Measurements from ENCODE around the gene TAF1D. TPM values are rescaled to one million over a fixed set of nuclear protein-coding genes. Genes with fewer than 3 reads are reported as not detected.

Gene TAF1D
- total and polyA plus RNA-seq, 10 of the 15 experiments (the other 5 are each of a cell fraction or from before 2014, with no cell fraction given), result 101 to 314 (median 199) TPM

GRCh38 chr11:93761910-93762309 is 20.6 kb upstream of the TAF1D start:
- H3K4me2 ChIP-seq (ENCODE audit: control insufficient read depth, insufficient read depth), result no peak overlapping the region
- DNase-seq (ENCODE audit: low read depth, low spot score) (no peak), FAIRE-seq (no peak), ATAC-seq (no peak)
- H2AFZ ChIP-seq (ENCODE audit: control insufficient read depth, low read depth, low read length), result no peak overlapping the region
- H3K27me3 ChIP-seq (replicated peaks in 1 of 2; ENCODE audit: control insufficient read depth in 2 of 2, insufficient read depth in 2 of 2, low read length in 1 of 2), result no peaks in the 10 kb centered on the region
- H3K4me1 ChIP-seq (ENCODE audit: control insufficient read depth, insufficient read depth, low read length), result no peaks in the 10 kb centered on the region
- no peaks in the 10 kb centered on the region for H3K79me2 ChIP-seq (ENCODE audit: control insufficient read depth, insufficient read depth, low read length)
- intact Hi-C loops (cut with micrococcal nuclease; ENCODE audit: unreplicated experiment), result no loop called here
- H3K36me3 ChIP-seq (ENCODE audit: control insufficient read depth in 2 of 2, insufficient read depth in 2 of 2, low read length in 1 of 2), result peaks cover 5 to 6% of the 10 kb centered on the region in 2 experiments; a peak in 3 of 4 replicates
- in situ Hi-C loops (cut with MboI), result no loop called here
- ChIA-PET SMC1A (ENCODE audit: uncharacterized antibody, unreplicated experiment) (interaction anchor here (1.8 kb wide), 1 partner anchor 10 kb away, joined by 3 read pairs; no protein-coding TSS in a partner anchor), CTCF (no interaction called here), RAD21 (ENCODE audit: unreplicated experiment) (no interaction called here), POLR2A (interaction anchor here (0.5 kb wide), 1 partner anchor 22 kb away, joined by 4 read pairs; no protein-coding TSS in a partner anchor)
- H4K20me1 ChIP-seq (ENCODE audit: control insufficient read depth, insufficient read depth), result no peaks in the 10 kb centered on the region
- no peak for TF ChIP-seq NFXL1 (IDR thresholded peaks at IDR 0.05; ENCODE audit: borderline replicate concordance)
- TF ChIP-seq, protein P1, sequence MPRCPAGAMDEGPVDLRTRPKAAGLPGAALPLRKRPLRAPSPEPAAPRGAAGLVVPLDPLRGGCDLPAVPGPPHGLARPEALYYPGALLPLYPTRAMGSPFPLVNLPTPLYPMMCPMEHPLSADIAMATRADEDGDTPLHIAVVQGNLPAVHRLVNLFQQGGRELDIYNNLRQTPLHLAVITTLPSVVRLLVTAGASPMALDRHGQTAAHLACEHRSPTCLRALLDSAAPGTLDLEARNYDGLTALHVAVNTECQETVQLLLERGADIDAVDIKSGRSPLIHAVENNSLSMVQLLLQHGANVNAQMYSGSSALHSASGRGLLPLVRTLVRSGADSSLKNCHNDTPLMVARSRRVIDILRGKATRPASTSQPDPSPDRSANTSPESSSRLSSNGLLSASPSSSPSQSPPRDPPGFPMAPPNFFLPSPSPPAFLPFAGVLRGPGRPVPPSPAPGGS (IDR thresholded peaks at IDR 0.05; ENCODE audit: borderline replicate concordance, insufficient read depth, low read depth, low read length, poor library complexity, severe bottlenecking), result no peak
- TF ChIP-seq SMAD5 (IDR thresholded peaks at IDR 0.05; ENCODE audit: low read depth), result no peak
- TF ChIP-seq ZNF592 (IDR thresholded peaks at IDR 0.05), result no peak
- TF ChIP-seq, protein P2, sequence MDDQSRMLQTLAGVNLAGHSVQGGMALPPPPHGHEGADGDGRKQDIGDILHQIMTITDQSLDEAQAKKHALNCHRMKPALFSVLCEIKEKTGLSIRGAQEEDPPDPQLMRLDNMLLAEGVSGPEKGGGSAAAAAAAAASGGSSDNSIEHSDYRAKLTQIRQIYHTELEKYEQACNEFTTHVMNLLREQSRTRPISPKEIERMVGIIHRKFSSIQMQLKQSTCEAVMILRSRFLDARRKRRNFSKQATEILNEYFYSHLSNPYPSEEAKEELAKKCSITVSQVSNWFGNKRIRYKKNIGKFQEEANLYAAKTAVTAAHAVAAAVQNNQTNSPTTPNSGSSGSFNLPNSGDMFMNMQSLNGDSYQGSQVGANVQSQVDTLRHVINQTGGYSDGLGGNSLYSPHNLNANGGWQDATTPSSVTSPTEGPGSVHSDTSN (IDR thresholded peaks at IDR 0.05; ENCODE audit: insufficient replicate concordance, low read depth, low read length), result no peak
- TF ChIP-seq LARP7 (IDR thresholded peaks at IDR 0.05), result no peak
- TF ChIP-seq TAF1 (IDR thresholded peaks at IDR 0.05; ENCODE audit: borderline replicate concordance, low read depth, low read length), result no peak
- TF ChIP-seq TCF3 (IDR thresholded peaks at IDR 0.05; ENCODE audit: borderline replicate concordance, insufficient read depth, low read depth, low read length), result no peak
- no peak for TF ChIP-seq MXI1 (IDR thresholded peaks at IDR 0.05; ENCODE audit: low read depth, low read length)
- no peak for TF ChIP-seq FOXK2 (IDR thresholded peaks at IDR 0.05)
- TF ChIP-seq ZNF24 (IDR thresholded peaks at IDR 0.05), result no peak
- TF ChIP-seq KAT2A (conservative IDR thresholded peaks at IDR 0.05; ENCODE audit: control insufficient read depth, low read depth, low read length), result no peak
- TF ChIP-seq YY1 (IDR thresholded peaks at IDR 0.05; ENCODE audit: low read depth, low read length), result no peak
- H3K9ac ChIP-seq (ENCODE audit: control insufficient read depth, insufficient read depth, low read length), result no peak overlapping the region
- H3K4me3 ChIP-seq, result no peak overlapping the region
- H3K9me3 ChIP-seq (replicated peaks; ENCODE audit: control insufficient read depth, insufficient read depth, low read length), result peaks cover under 1% of the 10 kb centered on the region; the same call in 2 of the 3 replicates
- WGBS (ENCODE audit: insufficient coverage, insufficient replicate concordance, low lambda C conversion rate, missing lambda C conversion rate), result 100% methylated on average over 1 of the region's 1 CpG
- H3K27ac ChIP-seq (ENCODE audit: control insufficient read depth, insufficient read depth), result no peak overlapping the region
- BruUV-seq (replicated peaks), result no TSS peak

Measured in GM12878 (cell line).